Inflammatory macrophage treated with lipopolysaccharide for 4 hours (primary cell): ENCODE data around the gene RCCD1.
A peak's percentile ranks its signal among the peaks of the same experiment; 100 is the strongest.
"Not testable (repeated sequence)": the region's sequence is repeated elsewhere in the genome, so short reads cannot be mapped to it uniquely, and the experiment has no call there.

Source experiments
- DNase-seq: peaks from one replicate; pipeline ENCODE4 v3.0.0-alpha.2; 2020

The RCCD1 gene, protein sequence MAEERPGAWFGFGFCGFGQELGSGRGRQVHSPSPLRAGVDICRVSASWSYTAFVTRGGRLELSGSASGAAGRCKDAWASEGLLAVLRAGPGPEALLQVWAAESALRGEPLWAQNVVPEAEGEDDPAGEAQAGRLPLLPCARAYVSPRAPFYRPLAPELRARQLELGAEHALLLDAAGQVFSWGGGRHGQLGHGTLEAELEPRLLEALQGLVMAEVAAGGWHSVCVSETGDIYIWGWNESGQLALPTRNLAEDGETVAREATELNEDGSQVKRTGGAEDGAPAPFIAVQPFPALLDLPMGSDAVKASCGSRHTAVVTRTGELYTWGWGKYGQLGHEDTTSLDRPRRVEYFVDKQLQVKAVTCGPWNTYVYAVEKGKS

DNA sequence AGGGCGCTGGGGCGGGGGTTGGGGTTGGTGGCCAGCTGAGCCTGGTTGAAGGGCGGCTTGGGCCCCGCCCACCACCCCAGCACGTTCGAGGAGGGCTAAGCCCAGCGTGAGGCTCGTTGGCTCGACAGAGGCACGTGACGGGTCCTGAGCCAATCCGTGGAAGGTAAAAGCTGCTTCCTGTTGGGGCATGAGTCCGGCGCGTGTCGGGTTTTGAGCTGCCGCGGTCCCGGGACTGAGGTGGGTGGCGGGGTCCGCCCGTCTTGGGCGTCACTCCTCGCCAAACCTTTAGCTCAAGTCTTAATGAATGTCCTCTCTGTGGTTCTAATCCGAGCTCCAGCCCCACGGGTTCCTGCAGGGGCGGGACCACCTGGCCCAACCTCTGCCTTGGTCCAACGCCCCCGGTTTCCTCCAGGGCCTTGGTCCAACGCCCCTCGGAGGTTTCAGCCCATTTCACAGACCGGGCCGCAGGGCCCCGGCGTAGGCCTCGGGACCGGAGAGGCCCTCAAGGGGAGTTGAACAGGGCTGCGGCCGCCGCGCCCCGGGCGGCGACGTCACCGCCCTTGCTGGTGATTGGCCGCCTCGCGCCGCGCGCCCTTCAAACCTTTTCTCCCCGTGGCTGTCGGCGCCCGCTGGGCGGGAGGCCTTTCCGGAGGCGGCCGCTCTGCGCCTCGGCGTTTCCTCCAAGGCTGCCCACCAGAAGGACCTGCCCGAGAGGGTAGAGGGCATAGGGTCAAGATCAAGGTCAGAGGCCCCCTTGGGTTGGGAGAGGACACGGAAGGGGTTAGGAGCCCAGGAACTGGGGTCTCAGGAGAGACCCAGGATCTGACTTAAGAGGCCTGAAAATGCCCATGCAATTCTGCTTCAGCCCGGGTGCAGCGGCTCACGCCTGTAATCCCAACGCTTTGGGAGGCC is at the start of gene RCCD1:
Gene RCCD1 (plus strand): TSS at position 173 of the 912 bp plus-strand sequence. CDS start 1,851 bp downstream, outside the sequence.
- DNase-seq: peak; percentile 96

DNA sequence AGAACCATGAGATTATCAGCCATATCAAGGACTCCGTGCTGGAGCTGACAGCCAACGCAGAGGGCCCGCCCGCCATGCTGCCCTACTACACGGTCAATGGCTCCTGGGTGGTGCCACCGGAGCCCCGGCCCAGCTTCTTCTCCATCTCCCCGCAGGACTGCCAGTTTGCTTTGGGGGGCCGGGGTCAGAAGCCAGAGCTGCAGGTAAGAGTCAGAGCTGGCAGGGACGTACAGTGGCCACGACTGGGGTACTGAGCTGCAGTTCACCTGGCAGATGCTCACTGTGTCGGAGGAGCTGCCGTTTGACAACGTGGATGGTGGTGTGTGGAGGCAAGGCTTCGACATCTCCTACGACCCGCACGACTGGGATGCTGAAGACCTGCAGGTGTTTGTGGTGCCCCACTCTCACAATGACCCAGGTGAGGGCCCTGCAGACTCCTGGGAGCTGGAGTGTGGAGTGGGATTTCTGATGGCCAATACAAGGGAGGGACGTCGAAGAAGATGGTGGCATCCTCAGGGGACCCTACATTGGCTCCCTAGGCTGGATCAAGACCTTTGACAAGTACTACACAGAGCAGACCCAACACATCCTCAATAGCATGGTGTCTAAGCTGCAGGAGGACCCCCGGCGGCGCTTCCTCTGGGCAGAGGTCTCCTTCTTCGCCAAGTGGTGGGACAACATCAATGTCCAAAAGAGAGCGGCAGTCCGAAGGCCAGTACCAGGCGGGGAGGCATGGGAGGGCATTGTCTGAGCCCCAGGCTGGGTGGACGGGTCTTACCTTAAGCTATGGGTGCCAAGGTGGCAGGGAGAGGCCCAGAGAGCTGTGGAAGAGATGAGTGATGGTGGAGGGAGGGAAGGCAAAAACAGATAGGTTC is 49.1 kb upstream of the RCCD1 start:
- DNase-seq: no peak

DNA sequence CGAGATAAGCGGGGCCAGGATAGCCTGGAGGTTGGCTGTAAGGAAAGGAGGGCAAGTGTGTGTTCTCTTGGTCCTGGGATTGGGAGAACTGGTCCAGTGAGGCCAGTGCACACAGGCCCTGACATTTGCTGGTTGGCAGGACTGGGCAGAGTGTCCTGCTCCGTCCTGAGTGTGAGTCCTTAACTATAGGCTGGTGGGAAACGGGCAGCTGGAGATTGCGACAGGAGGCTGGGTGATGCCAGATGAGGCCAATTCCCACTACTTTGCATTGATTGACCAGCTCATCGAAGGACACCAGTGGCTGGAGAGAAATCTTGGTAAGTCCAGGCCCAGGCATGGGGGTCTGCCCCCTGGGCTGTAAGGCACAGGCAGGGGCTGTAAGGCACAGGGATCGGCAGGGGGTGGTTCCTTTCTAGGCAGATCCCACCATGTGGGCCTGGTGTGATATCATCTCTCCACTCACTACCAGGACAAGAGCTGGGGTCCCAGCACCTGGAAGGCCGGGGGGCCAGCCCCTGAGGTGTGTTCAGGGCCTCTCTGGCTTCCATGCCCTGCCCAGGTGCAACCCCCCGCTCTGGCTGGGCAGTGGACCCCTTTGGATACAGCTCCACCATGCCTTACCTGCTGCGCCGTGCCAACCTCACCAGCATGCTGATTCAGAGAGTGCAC is 48.4 kb upstream of the RCCD1 start:
- no peak for DNase-seq

DNA sequence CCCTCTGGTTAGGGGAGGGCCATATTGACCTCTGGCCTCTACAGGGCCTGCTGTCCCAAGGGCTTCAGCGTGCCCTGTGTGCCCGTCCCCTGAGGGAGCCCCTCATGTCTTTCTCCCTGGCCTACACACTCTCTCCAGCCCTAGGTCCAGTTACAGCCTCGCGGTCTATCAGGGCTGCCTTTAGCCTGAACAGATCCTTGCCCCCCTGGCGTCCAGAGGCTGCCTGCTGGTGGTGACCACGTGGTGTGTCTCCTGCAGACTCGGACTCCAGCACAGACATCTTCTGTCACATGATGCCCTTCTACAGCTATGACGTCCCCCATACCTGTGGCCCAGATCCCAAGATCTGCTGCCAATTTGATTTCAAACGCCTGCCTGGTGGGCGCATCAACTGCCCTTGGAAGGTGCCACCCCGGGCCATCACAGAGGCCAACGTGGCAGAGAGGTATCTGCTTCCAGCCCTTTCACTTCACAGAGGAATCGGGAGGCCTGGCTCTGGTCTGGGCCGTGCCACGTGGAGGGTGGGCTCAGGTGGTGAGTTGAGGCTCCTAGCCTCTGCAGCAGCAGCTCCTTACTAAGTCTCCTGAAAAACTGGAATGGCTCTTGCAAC is 47.5 kb upstream of the RCCD1 start:
- no peak for DNase-seq

DNA sequence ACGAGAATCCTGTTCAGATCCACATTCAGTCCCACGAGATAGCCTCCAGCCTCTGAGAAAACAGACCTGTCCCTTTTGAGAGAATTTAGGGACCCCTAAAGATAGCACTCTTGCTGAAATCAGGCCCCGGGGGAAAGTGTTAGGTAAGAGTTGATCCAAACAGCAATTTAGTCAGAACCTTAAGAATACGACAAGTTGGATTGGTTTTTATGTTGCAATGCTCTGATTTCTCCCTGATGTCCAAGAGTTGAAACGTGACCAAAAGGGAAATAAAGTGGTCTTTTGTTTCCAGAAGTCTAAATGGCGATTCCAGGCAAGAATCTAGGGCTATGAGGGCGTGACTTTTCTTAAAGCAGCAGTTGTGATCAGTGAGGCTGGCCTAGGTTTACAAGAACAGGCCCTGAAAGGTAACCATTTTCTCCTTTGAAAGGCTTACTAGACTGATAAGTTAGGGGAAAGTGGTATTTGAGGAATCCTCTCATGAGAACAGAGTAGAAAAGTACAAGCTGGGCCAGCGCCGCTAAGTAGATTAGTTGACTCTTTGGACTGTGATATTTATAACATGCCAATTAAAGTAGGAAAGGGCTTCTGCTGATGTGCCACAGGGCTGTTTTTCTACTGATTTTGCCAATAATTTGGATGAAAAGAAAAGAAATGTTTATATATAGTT is 46.7 kb upstream of the RCCD1 start:
- DNase-seq: no peak

GRCh38 chr15:90909449-90909848 is 45.2 kb upstream of the RCCD1 start:
- not testable (repeated sequence) for DNase-seq

- no peak for DNase-seq
Observed at GRCh38 chr15:90909976-90910375, 44.7 kb upstream of the RCCD1 start.

- DNase-seq: no peak
Observed at GRCh38 chr15:90910441-90911301, 44.0 kb upstream of the RCCD1 start.

DNA sequence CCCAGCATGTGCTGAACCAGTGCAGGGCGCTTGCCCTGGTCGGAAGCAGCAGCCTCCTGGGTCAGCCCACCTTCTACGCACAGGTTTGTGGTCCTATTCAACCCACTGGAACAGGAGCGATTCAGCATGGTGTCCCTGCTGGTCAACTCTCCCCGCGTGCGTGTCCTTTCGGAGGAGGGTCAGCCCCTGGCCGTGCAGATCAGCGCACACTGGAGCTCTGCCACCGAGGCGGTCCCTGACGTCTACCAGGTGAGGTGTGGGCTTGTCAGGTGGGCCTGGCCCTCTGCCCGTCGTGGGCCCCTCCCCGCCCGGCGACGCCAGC is 43.4 kb upstream of the RCCD1 start:
- DNase-seq: no peak

GRCh38 chr15:90911906-90912769 is 42.5 kb upstream of the RCCD1 start:
- no peak for DNase-seq

DNA sequence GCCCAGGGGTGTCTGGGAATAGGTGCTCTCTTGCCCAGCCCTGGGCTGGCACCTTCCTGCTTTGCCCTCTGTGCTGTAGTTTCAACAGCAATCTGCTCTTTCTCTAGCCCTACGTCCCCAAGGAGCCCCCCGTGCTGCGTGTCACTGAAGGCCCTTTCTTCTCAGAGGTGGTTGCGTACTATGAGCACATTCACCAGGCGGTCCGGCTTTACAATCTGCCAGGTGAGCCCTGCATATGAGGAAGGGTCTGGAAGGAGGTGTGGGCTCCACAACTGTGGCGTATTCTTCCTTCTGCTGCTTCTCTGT is 42.0 kb upstream of the RCCD1 start:
- DNase-seq: no peak

GRCh38 chr15:90913398-90913944 is 41.2 kb upstream of the RCCD1 start:
- DNase-seq: no peak

DNA sequence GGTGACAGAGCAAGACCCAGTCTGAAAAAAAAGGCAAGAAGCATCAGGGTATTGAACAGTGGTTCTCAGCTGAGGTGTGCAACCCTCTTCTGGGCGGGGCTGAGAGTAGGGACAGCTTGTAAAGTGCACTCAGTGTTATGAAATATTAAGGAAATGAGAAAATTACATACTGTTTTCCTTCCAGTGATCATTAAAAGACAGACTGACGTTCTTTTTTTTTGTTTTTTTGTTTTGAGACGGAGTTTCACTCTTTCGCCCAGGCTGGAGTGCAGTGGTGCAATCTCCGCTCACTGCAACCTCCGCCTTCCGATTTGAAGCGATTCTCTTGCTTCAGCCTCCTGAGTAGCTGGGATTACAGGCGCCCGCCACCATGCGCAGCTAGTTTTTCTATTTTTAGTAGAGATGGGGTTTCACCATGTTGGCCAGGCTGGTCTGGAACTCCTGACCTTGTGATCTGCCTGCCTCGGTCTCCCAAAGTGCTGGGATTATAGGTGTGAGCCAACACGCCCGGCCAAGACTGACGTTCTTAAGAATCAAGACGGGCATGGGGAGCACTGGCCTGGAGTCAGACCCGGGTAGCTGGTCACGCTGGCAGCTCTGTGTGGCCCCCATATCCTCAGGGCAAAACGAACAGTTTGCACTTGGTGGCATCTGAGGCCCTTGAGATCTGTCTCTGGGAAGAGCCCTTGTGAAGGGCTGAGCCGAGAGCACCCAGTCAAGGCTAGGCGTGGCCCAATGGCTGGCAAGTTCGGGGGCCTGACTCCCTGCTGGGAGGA is 40.2 kb upstream of the RCCD1 start:
- DNase-seq: peak; percentile 90

DNA sequence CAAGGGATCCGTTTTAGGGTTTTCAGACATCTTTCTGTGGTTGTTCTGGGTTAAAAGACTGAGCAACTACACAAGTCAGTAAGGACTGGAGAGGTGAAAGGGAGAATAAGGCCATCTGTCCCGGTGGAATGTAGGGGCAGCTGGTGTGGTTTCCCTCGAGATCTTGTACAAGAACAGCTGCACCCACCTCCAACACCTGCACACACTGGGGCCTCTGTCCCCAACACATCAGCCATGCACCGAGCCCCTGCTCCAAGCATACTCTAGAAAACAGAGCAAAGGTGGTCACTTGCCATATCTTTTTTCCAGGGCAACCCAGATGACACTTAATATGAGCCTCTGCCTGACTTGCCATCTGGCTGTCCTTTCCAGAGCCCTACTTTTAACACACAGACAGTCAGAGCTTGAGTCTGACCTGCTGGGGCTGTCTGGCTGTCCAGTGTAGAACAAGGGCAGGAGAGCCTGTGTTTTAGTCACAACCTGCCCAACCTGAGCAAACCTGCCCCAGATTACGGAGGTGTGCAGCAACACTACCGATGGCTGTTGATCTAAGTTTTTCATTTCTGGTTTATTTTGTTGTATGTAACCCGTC is 39.4 kb upstream of the RCCD1 start:
- DNase-seq: no peak

- DNase-seq: peak; percentile 97
Observed at GRCh38 chr15:90915808-90916440, 38.8 kb upstream of the RCCD1 start.

DNA sequence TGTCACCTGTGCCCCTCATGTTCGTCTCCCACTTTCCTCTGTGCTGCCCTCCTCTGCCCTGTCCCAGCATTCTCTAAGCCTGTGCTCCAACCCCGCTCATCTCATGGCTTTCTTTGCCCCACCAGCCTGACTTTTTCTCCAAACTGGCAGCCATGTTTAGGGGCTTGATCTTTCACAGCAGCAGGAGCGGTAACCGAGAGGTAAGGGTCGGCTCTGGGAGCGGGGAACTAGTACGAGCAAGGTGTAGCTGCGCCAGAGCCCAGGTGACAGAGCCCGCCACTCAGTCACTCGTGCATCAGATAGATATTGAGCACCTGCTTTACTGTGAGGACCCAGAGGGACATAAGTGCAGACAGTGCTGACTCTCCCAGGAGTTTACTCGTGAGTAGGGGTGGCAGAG is 38.2 kb upstream of the RCCD1 start:
- no peak for DNase-seq

DNA sequence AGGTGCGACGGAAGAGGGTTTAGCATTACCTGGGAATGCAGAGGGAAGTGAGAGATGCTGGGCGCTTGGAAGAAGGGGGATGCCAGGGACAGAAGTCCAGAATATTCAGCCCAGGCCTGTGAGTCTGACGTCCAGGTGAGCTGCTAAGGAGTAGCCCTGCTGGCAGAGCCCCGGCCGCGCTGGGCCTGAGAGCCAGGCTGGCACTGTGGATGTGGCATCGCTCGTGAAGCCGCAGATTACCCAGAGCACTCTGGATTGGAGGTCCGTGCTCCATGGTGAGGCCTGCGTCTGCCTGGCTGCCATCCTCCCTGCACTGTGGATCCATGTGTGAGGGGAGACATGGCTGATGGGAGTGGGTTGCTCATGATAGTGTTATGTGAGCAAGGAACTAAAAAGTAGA is 37.1 kb upstream of the RCCD1 start:
- DNase-seq: no peak
